Prostate gland (tissue), 2 donors: ENCODE results near the gene FAM20B. TPM values are rescaled to one million over a fixed set of nuclear protein-coding genes. Genes with fewer than 3 reads are reported as not detected.

Experiments used
- DNase-seq: peaks from one replicate; pipeline ENCODE4 v3.0.0-alpha.2; 2019; ENCODE audit warnings: low spot score
- H3K27ac ChIP-seq, 2 donors: fragments of 200-600 bp; sonication (generic); 2 replicates each; pipeline ENCODE4 v1.5.1; 2017 to 2019
- H3K27me3 ChIP-seq: fragments of 200-600 bp; sonication (generic); replicated peaks from 2 replicates; pipeline ENCODE4 v1.5.1; 2019; ENCODE audit not compliant: insufficient read depth
- H3K36me3 ChIP-seq, 2 donors: fragments of 200-600 bp; sonication (generic); 1 replicate in 1 of 2; 2 replicates in 1 of 2; pipeline versions ENCODE4 v1.5.1 to v1.8.1; 2017 to 2019
- H3K4me1 ChIP-seq: fragments of 200-600 bp; sonication (generic); replicated peaks from 2 replicates; pipeline ENCODE4 v1.5.1; 2019
- H3K4me3 ChIP-seq, 2 donors: fragments of 200-600 bp; sonication (generic); 2 replicates each; pipeline ENCODE4 v1.5.1; 2017 to 2019
- H3K9me3 ChIP-seq: fragments of 200-600 bp; sonication (generic); 2 replicates; pipeline ENCODE4 v1.5.1; 2017
- CTCF ChIP-seq, 4 experiments: fragments of 200-600 bp in 2 of 4; fragments of 450-650 bp in 2 of 4; sonication (generic) in 2 of 4; IDR thresholded peaks; 1 replicate in 3 of 4; 2 replicates in 1 of 4; pipeline ENCODE4 v1.5.1; 2016 to 2019; ENCODE audit warnings: antibody characterized with exemption in 4 of 4, mild to moderate bottlenecking in 2 of 4, moderate library complexity in 2 of 4
- POLR2A ChIP-seq: fragments of 450-650 bp; IDR thresholded peaks from one replicate; pipeline ENCODE4 v1.6.1; 2016; ENCODE audit warnings: antibody characterized with exemption, mild to moderate bottlenecking
- POLR2AphosphoS5 ChIP-seq: sonication (generic); formaldehyde crosslinking; IDR thresholded peaks from one replicate; pipeline ENCODE4 v1.6.1; 2017; ENCODE audit warnings: antibody characterized with exemption
- WGBS: methylation state at CpG from one replicate; pipeline ENCODE4 v1.1.5; 2018; 5-methylcytosine and 5-hydroxymethylcytosine counted together
- intact Hi-C: fragments of 100-400 bp; cut with DNase I; formaldehyde crosslinking; loops from one replicate; pipeline ENCODE4 v1.14.2; 2022
- total RNA-seq, 2 donors: library from RNA; depleted of rRNA; stranded (reverse); fragments of >200 nt; gene quantifications; one replicate each; pipeline ENCODE4 v1.1.0, GENCODE V29; 2016

FAM20B gene
- total RNA-seq, 2 donors from 2014 or later: 20.1 to 21.6 TPM

- Histone ChIP-seq H3K36me3 (no peaks in the 10 kb centered on the region), H3K9me3 (no peaks in the 10 kb centered on the region), H3K4me1 (no peaks in the 10 kb centered on the region), H3K27me3 (no peaks in the 10 kb centered on the region), H3K27ac (no peak overlapping the region), H3K4me3 (no peak overlapping the region)
- 26% methylated on average over 20 of the region's 20 CpGs for WGBS
- intact Hi-C loops: loop anchor here (1.0 to 2.0 kb wide), 2 partner anchors 189 to 460 kb away; no protein-coding TSS in a partner anchor
- DNase-seq: peak; percentile 51
- TF ChIP-seq POLR2AphosphoS5 (peak; percentile 12), CTCF (IDR thresholded peaks at IDR 0.05) (peak; percentile 82 to 93 (median 90)), POLR2A (no peak)
Measured at GRCh38 chr1:179002552-179003345, 22.9 kb upstream of the FAM20B start.

- Histone ChIP-seq H3K27ac (no peak overlapping the region), H3K27me3 (no peaks in the 10 kb centered on the region), H3K4me3 (no peak overlapping the region), H3K9me3 (no peaks in the 10 kb centered on the region), H3K4me1 (no peaks in the 10 kb centered on the region), H3K36me3 (no peaks in the 10 kb centered on the region)
- TF ChIP-seq CTCF (IDR thresholded peaks at IDR 0.05) (no peak), POLR2AphosphoS5 (no peak), POLR2A (no peak)
- no peak for DNase-seq
- 85% methylated on average over 7 of the region's 7 CpGs for WGBS
- intact Hi-C loops: loop anchor here (2.0 kb wide), 1 partner anchor 461 kb away; no protein-coding TSS in a partner anchor
Measured at GRCh38 chr1:179003512-179004066, 22.1 kb upstream of the FAM20B start.

- no peak for DNase-seq
- intact Hi-C loops: no loop called here
- no peak overlapping the region for H3K27ac ChIP-seq
- no peaks in the 10 kb centered on the region for H3K9me3 ChIP-seq
- no peaks in the 10 kb centered on the region for H3K36me3 ChIP-seq
- no peak for TF ChIP-seq CTCF (IDR thresholded peaks at IDR 0.05)
- TF ChIP-seq POLR2A: no peak
- no peak for TF ChIP-seq POLR2AphosphoS5
- no peaks in the 10 kb centered on the region for H3K4me1 ChIP-seq
- H3K27me3 ChIP-seq: no peaks in the 10 kb centered on the region
- no peak overlapping the region for H3K4me3 ChIP-seq
- WGBS: 74% methylated on average over 7 of the region's 7 CpGs
Measured at GRCh38 chr1:179007233-179007632, 18.5 kb upstream of the FAM20B start.

GRCh38 chr1:179010671-179011070, 15.0 kb upstream of the FAM20B start:
- no peaks in the 10 kb centered on the region for H3K36me3 ChIP-seq
- 97% methylated on average over 2 of the region's 2 CpGs for WGBS
- H3K9me3 ChIP-seq: no peaks in the 10 kb centered on the region
- no peak for TF ChIP-seq POLR2A
- TF ChIP-seq POLR2AphosphoS5: no peak
- TF ChIP-seq CTCF (IDR thresholded peaks at IDR 0.05): no peak
- no peak for DNase-seq
- no peaks in the 10 kb centered on the region for H3K27me3 ChIP-seq
- H3K27ac ChIP-seq: no peak overlapping the region
- H3K4me1 ChIP-seq: no peaks in the 10 kb centered on the region
- intact Hi-C loops: no loop called here
- no peak overlapping the region for H3K4me3 ChIP-seq

GRCh38 chr1:179012038-179012437, 13.7 kb upstream of the FAM20B start:
- no peak for DNase-seq
- 89% methylated on average over 1 of the region's 1 CpG for WGBS
- no peak overlapping the region for H3K4me3 ChIP-seq
- H3K27ac ChIP-seq: no peak overlapping the region
- TF ChIP-seq POLR2AphosphoS5 (no peak), CTCF (IDR thresholded peaks at IDR 0.05) (no peak), POLR2A (no peak)
- H3K27me3 ChIP-seq: no peaks in the 10 kb centered on the region
- intact Hi-C loops: no loop called here
- no peaks in the 10 kb centered on the region for H3K9me3 ChIP-seq
- H3K4me1 ChIP-seq: no peaks in the 10 kb centered on the region
- H3K36me3 ChIP-seq: no peaks in the 10 kb centered on the region
